ENCODE data around the gene ETFRF1. TPM values are rescaled to one million over a fixed set of nuclear protein-coding genes. Genes with fewer than 3 reads are reported as not detected.

The ETFRF1 gene
- total RNA-seq, 1 donor from 2014 or later: 20.4 TPM

Other genes starting within 250 kb of the ETFRF1 start
- gene BCAT1, start 246.1 kb upstream of the ETFRF1 start, total RNA-seq: 40.8 TPM
- gene DNAI7, start 77 bp upstream of the ETFRF1 start, total RNA-seq: not detected
- gene KRAS, start 55.7 kb downstream of the ETFRF1 start, total RNA-seq: 18.7 TPM

Data from mesenteric fat pad (tissue), 1 donor.